Measurements from ENCODE around the gene HBM. TPM values are rescaled to one million over a fixed set of nuclear protein-coding genes. Genes with fewer than 3 reads are reported as not detected.

Gene HBM
- polyA plus RNA-seq, 2 of the 4 experiments (the other 2 are of a cell fraction), result not detected

- DNase-seq (ENCODE audit: low read depth in 1 of 2, low spot score in 1 of 2) (no peak), ATAC-seq (no peak), FAIRE-seq (no peak)
- no peak for TF ChIP-seq RNF2 (IDR thresholded peaks at IDR 0.05; ENCODE audit: borderline replicate concordance, low read depth)
- TF ChIP-seq CHD4 (IDR thresholded peaks at IDR 0.05; ENCODE audit: borderline replicate concordance), result no peak
- TF ChIP-seq FOXS1 (CRISPR knock-in tag; IDR thresholded peaks at IDR 0.05), result no peak
- no peak for TF ChIP-seq MYC (IDR thresholded peaks at IDR 0.05; ENCODE audit: borderline replicate concordance, low read length)
- TF ChIP-seq USF2 (IDR thresholded peaks at IDR 0.05), result no peak
- no peak for TF ChIP-seq FOSL2 (IDR thresholded peaks at IDR 0.05)
- no peak for TF ChIP-seq FOSL2 (CRISPR knock-in tag; IDR thresholded peaks at IDR 0.05)
- no peak for TF ChIP-seq KDM1A (IDR thresholded peaks at IDR 0.05; ENCODE audit: low read depth)
- no peak for TF ChIP-seq ATOH8 (CRISPR knock-in tag; IDR thresholded peaks at IDR 0.05; ENCODE audit: low read depth)
- TF ChIP-seq CBX8 (IDR thresholded peaks at IDR 0.05), result no peak
- no peak for TF ChIP-seq ZSCAN20 (CRISPR knock-in tag; IDR thresholded peaks at IDR 0.05)
- TF ChIP-seq ZC3H11A (IDR thresholded peaks at IDR 0.05), result no peak
- no peak for TF ChIP-seq RAD21 (conservative IDR thresholded peaks at IDR 0.05 in 1 of 2, IDR thresholded peaks at IDR 0.05 in 1 of 2)
- TF ChIP-seq RCOR1 (IDR thresholded peaks at IDR 0.05; ENCODE audit: low read depth, low read length), result no peak
- TF ChIP-seq, protein P1, sequence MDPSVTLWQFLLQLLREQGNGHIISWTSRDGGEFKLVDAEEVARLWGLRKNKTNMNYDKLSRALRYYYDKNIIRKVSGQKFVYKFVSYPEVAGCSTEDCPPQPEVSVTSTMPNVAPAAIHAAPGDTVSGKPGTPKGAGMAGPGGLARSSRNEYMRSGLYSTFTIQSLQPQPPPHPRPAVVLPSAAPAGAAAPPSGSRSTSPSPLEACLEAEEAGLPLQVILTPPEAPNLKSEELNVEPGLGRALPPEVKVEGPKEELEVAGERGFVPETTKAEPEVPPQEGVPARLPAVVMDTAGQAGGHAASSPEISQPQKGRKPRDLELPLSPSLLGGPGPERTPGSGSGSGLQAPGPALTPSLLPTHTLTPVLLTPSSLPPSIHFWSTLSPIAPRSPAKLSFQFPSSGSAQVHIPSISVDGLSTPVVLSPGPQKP (IDR thresholded peaks at IDR 0.05; ENCODE audit: low read depth, low read length), result no peak
- no peak for TF ChIP-seq POLR2AphosphoS2 (conservative IDR thresholded peaks at IDR 0.05; ENCODE audit: low read length)
- no peak for TF ChIP-seq CEBPB (IDR thresholded peaks at IDR 0.05)
- no peak for TF ChIP-seq MAFK (IDR thresholded peaks at IDR 0.05; ENCODE audit: partially characterized antibody)
- no peak for TF ChIP-seq HOXB5 (CRISPR knock-in tag; IDR thresholded peaks at IDR 0.05)
- TF ChIP-seq NPAS2 (CRISPR knock-in tag; IDR thresholded peaks at IDR 0.05; ENCODE audit: borderline replicate concordance), result no peak
- TF ChIP-seq SMC3 (IDR thresholded peaks at IDR 0.05), result no peak
- Histone ChIP-seq H3K9me3 (no peaks in the 10 kb centered on the region), H3K4me3 (no peak overlapping the region), H3K4me1 (peaks cover 13% of the 10 kb centered on the region), H3K27ac (no peak overlapping the region), H3K4me2 (no peak overlapping the region)
- ChIA-PET CTCF (interaction anchor here (1.1 to 7.7 kb wide), 6 partner anchors 14 to 195 kb away, joined by 3 to 88 read pairs (median 6); partner anchors contain the start of gene HBQ1), POLR2A (no interaction called here)
- WGBS (ENCODE audit: missing lambda C conversion rate), result 56% methylated on average over 10 of the region's 11 CpGs
Measured at GRCh38 chr16:167122-167690, 1.4 kb downstream of the HBM start.

DNA sequence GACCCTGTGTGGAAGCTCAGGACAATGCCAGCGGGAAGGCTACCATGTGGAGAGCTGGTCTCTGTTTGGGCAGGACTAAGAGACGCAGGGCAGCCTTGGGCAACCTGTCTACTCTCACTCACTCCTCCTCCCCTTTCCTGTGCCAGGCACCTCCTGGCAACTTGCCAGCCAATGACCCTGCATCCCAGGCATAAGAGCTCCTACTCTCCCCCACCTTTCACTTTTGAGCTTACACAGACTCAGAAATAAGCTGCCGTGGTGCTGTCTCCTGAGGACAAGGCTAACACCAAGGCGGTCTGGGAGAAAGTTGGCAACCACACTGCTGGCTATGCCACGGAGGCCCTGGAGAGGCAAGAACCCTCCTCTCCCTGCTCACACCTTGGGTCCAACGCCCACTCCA lies 2.6 kb downstream of the HBM start:
- FAIRE-seq (no peak), ATAC-seq (no peak), DNase-seq (ENCODE audit: low read depth in 1 of 2, low spot score in 1 of 2) (no peak)
- H3K4me3 ChIP-seq, result no peak overlapping the region
- 67% methylated on average over 6 of the region's 6 CpGs for WGBS (ENCODE audit: missing lambda C conversion rate)
- ChIA-PET POLR2A (no interaction called here), CTCF (interaction anchor here (1.0 to 7.7 kb wide), 8 partner anchors 13 to 193 kb away, joined by 3 to 88 read pairs (median 8); partner anchors contain the start of gene HBQ1)
- H3K4me1 ChIP-seq, result peaks cover 13% of the 10 kb centered on the region
- H3K9me3 ChIP-seq, result no peaks in the 10 kb centered on the region
- H3K4me2 ChIP-seq, result no peak overlapping the region
- no peak overlapping the region for H3K27ac ChIP-seq
- TF ChIP-seq EHF (CRISPR knock-in tag; IDR thresholded peaks at IDR 0.05), result no peak
- TF ChIP-seq, protein P2, sequence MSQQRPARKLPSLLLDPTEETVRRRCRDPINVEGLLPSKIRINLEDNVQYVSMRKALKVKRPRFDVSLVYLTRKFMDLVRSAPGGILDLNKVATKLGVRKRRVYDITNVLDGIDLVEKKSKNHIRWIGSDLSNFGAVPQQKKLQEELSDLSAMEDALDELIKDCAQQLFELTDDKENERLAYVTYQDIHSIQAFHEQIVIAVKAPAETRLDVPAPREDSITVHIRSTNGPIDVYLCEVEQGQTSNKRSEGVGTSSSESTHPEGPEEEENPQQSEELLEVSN (IDR thresholded peaks at IDR 0.05; ENCODE audit: borderline replicate concordance, low read depth), result no peak
- no peak for TF ChIP-seq JUN (IDR thresholded peaks at IDR 0.05)
- TF ChIP-seq JUNB (IDR thresholded peaks at IDR 0.05), result no peak
- TF ChIP-seq RFX5 (IDR thresholded peaks at IDR 0.05), result no peak
- no peak for TF ChIP-seq KDM5A (IDR thresholded peaks at IDR 0.05)
- no peak for TF ChIP-seq MAFK (IDR thresholded peaks at IDR 0.05; ENCODE audit: partially characterized antibody)
- TF ChIP-seq MAZ (IDR thresholded peaks at IDR 0.05; ENCODE audit: borderline replicate concordance, low read depth, low read length), result no peak
- no peak for TF ChIP-seq FOSB (CRISPR knock-in tag; IDR thresholded peaks at IDR 0.05)
- TF ChIP-seq TFCP2L1 (CRISPR knock-in tag; IDR thresholded peaks at IDR 0.05), result no peak
- no peak for TF ChIP-seq RARB (CRISPR knock-in tag; IDR thresholded peaks at IDR 0.05)
- no peak for TF ChIP-seq MYC (IDR thresholded peaks at IDR 0.05; ENCODE audit: borderline replicate concordance, low read length)
- no peak for TF ChIP-seq FOXS1 (CRISPR knock-in tag; IDR thresholded peaks at IDR 0.05)
- TF ChIP-seq HDAC2 (IDR thresholded peaks at IDR 0.05), result no peak
- no peak for TF ChIP-seq ZNF302 (CRISPR knock-in tag; IDR thresholded peaks at IDR 0.05)
- TF ChIP-seq, protein P1 (IDR thresholded peaks at IDR 0.05; ENCODE audit: low read depth, low read length), result no peak
- TF ChIP-seq SREBF2 (IDR thresholded peaks at IDR 0.05), result no peak

Measured in A549 (cell line).